Upper lobe of left lung (tissue), 4 donors: ENCODE measurements around the gene OR2AP1.

Experiments
- POLR2A ChIP-seq, 4 donors: fragments of 450-650 bp; IDR thresholded peaks; one replicate each; pipeline ENCODE4 v1.5.1; 2016 to 2017; ENCODE audit warnings: antibody characterized with exemption in 4 of 4, mild to moderate bottlenecking in 2 of 4
- POLR2AphosphoS5 ChIP-seq, 2 donors: sonication (generic); formaldehyde crosslinking; IDR thresholded peaks; one replicate each; pipeline ENCODE4 v1.5.1; 2017; ENCODE audit warnings: antibody characterized with exemption in 2 of 2

DNA sequence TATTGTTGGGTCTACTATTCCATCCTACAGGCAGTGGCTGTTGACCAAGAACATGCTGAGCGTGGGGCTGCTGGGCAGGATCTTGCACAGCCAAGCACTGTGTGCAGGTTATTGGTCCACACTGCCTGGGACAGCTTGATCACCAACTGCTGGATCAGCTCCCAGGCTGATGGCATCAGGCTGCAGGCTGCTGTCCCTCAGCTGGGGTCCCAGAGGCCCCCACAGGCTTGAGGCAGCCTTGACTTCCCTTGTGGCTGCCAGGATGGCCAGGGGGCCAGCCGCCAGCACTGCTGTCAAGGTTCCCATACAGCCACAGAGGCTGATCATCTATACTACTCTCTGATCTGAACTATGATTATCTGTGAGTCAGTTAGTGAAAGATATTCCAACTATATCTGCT, 9.8 kb downstream of the OR2AP1 start:
- TF ChIP-seq POLR2A (IDR thresholded peaks at IDR 0.05) (no peak), POLR2AphosphoS5 (IDR thresholded peaks at IDR 0.05) (no peak)
